Panc1 (cell line): ENCODE data around the gene STC2. TPM values are rescaled to one million over a fixed set of nuclear protein-coding genes. Genes with fewer than 3 reads are reported as not detected.

Source experiments
- ATAC-seq: fragments of 200-7000 bp; cut with Tn5 transposase; 2 replicates; pipeline ENCODE4 v1.9.1; 2020; ENCODE audit warnings: mild to moderate bottlenecking, moderate library complexity
- BruUV-seq: library from RNA; stranded (reverse); fragments of 400-500 nt; replicated peaks from 2 replicates; lab custom pipeline; 2021; lab: Mats Ljungman, UMichigan
- CTCF ChIA-PET: fragments of 300-600 bp; sonication (Branson Sonifier 250); formaldehyde crosslinking; loops from one replicate; lab custom pipeline; 2022; ENCODE audit warnings: antibody characterized with exemption; lab: Charles Lee
- POLR2A ChIA-PET: fragments of 300-600 bp; sonication (Branson Sonifier 250); formaldehyde crosslinking; loops from one replicate; lab custom pipeline; 2022; ENCODE audit warnings: antibody characterized with exemption; lab: Charles Lee
- DNase-seq: peaks from one replicate; pipeline ENCODE4 v3.0.0-alpha.2; 2010; ENCODE audit warnings: low read depth, low spot score
- H3K27ac ChIP-seq: 2 replicates; pipeline ENCODE4 v1.5.1; 2011; ENCODE audit warnings: mild to moderate bottlenecking, low read length, inconsistent platforms
- H3K27me3 ChIP-seq: fragments of 200-500 bp; sonication (Bioruptor generic); 2 replicates; pipeline ENCODE4 v1.6.0; 2014; ENCODE audit warnings: low read length, inconsistent platforms; ENCODE audit not compliant: control insufficient read depth, insufficient read depth
- H3K36me3 ChIP-seq: fragments of 200-500 bp; sonication (Bioruptor generic); 2 replicates; pipeline ENCODE4 v1.5.1; 2014; ENCODE audit warnings: inconsistent platforms, mild to moderate bottlenecking, low read length, moderate library complexity; ENCODE audit not compliant: control insufficient read depth, insufficient read depth
- H3K4me1 ChIP-seq: 2 replicates; pipeline ENCODE4 v1.5.1; 2011; ENCODE audit warnings: inconsistent platforms, mild to moderate bottlenecking, low read length, moderate library complexity; ENCODE audit not compliant: control insufficient read depth, insufficient read depth
- H3K4me3 ChIP-seq, 2 experiments: 2 replicates each; pipeline ENCODE4 v1.5.1; 2011 to 2012; ENCODE audit warnings: low read depth in 2 of 2, low read length in 2 of 2, mild to moderate bottlenecking in 2 of 2, inconsistent platforms in 1 of 2, moderate library complexity in 1 of 2
- H3K9me3 ChIP-seq: fragments of 200-500 bp; sonication (Bioruptor generic); 2 replicates; pipeline ENCODE4 v1.5.1; 2014; ENCODE audit warnings: low read depth, mild to moderate bottlenecking, inconsistent platforms, low read length, moderate library complexity; ENCODE audit not compliant: control insufficient read depth, insufficient read depth
- CTCF ChIP-seq: fragments of 450-650 bp; IDR thresholded peaks from 2 replicates; pipeline ENCODE4 v1.5.1; 2017; ENCODE audit warnings: mild to moderate bottlenecking
- POLR2AphosphoS5 ChIP-seq: IDR thresholded peaks from 2 replicates; pipeline ENCODE4 v1.6.1; 2012; ENCODE audit warnings: mild to moderate bottlenecking, low read depth, low read length, moderate library complexity
- SIN3A ChIP-seq: IDR thresholded peaks from 2 replicates; pipeline ENCODE4 v1.6.1; 2012; ENCODE audit warnings: low read depth, mild to moderate bottlenecking, low read length, moderate library complexity, borderline replicate concordance; ENCODE audit not compliant: insufficient read depth
- TCF7L2 ChIP-seq: IDR thresholded peaks from 2 replicates; pipeline ENCODE4 v1.6.1; 2011; ENCODE audit warnings: mild to moderate bottlenecking, low read depth, low read length, inconsistent platforms
- in situ Hi-C: cut with HindIII; loops from 2 replicates; pipeline ENCODE4 v1.10.0; 2016; ENCODE audit warnings: low sequenced_read_pairs, low pct_unique_long_range_greater_than_20kb
- intact Hi-C: fragments of 100-400 bp; cut with micrococcal nuclease; formaldehyde crosslinking; loops from one replicate; pipeline ENCODE4 v1.10.0; 2022; ENCODE audit not compliant: unreplicated experiment
- total RNA-seq: library from RNA; stranded (reverse); gene quantifications from one replicate; pipeline ENCODE4 v1.2.1, GENCODE V29; 2021; ENCODE audit not compliant: unreplicated experiment
- TF ChIP-seq, protein P1 (sequence below), 2 experiments: IDR thresholded peaks; 2 replicates each; pipeline ENCODE4 v1.6.1; 2011 to 2012; ENCODE audit warnings: low read depth in 2 of 2, control low read depth in 1 of 2, low read length in 1 of 2, mild to moderate bottlenecking in 1 of 2, moderate library complexity in 1 of 2; ENCODE audit not compliant: insufficient read depth in 1 of 2

STC2 gene
- total RNA-seq, 1 experiment from 2014 or later, result 32.2 TPM

GRCh38 chr5:173283318-173284288 is 44.6 kb downstream of the STC2 start:
- Histone ChIP-seq H3K36me3 (no peaks in the 10 kb centered on the region), H3K27me3 (no peaks in the 10 kb centered on the region), H3K9me3 (no peaks in the 10 kb centered on the region), H3K4me1 (no peaks in the 10 kb centered on the region), H3K4me3 (peak overlapping the region; percentile 21 to 52), H3K27ac (no peak overlapping the region)
- BruUV-seq, result no TSS peak
- ChIA-PET CTCF (interaction anchor here (0.9 kb wide), 1 partner anchor 572 kb away, joined by 3 read pairs; no protein-coding TSS in a partner anchor), POLR2A (no interaction called here)
- ATAC-seq (peak; percentile 96), DNase-seq (no peak)
- TF ChIP-seq CTCF (peak; percentile 93), SIN3A (no peak), TCF7L2 (no peak), POLR2AphosphoS5 (no peak)
- TF ChIP-seq, protein P1, sequence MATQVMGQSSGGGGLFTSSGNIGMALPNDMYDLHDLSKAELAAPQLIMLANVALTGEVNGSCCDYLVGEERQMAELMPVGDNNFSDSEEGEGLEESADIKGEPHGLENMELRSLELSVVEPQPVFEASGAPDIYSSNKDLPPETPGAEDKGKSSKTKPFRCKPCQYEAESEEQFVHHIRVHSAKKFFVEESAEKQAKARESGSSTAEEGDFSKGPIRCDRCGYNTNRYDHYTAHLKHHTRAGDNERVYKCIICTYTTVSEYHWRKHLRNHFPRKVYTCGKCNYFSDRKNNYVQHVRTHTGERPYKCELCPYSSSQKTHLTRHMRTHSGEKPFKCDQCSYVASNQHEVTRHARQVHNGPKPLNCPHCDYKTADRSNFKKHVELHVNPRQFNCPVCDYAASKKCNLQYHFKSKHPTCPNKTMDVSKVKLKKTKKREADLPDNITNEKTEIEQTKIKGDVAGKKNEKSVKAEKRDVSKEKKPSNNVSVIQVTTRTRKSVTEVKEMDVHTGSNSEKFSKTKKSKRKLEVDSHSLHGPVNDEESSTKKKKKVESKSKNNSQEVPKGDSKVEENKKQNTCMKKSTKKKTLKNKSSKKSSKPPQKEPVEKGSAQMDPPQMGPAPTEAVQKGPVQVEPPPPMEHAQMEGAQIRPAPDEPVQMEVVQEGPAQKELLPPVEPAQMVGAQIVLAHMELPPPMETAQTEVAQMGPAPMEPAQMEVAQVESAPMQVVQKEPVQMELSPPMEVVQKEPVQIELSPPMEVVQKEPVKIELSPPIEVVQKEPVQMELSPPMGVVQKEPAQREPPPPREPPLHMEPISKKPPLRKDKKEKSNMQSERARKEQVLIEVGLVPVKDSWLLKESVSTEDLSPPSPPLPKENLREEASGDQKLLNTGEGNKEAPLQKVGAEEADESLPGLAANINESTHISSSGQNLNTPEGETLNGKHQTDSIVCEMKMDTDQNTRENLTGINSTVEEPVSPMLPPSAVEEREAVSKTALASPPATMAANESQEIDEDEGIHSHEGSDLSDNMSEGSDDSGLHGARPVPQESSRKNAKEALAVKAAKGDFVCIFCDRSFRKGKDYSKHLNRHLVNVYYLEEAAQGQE (IDR thresholded peaks at IDR 0.05; ENCODE audit: insufficient read depth in 1 of 2, low read depth in 2 of 2, low read length in 1 of 2), result peak in 1 of 2 experiments; percentile 48; a peak in 1 of 4 replicates
- intact Hi-C loops (loop anchor here (2.0 to 5.0 kb wide), 3 partner anchors 117 to 576 kb away; no protein-coding TSS in a partner anchor), in situ Hi-C loops (no loop called here)

DNA sequence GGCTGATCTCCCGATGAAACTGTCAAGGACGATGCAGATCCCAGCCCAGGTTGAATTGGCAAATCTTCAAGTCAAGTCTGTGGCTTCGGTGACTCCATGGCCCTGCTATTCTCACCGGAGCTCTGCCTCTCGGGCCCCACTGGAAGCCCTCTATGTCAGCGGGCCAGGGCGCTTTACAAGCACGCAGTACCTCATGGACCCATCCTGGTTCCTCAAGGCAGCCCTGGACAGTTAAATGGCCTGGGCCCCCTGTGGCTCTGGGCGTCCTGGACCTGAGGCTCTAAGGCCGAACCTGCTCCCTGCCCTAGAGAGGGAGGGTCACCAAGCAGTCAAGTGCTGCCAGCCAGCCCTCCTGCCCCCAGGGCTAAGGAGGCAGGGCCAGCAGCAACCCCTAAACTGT is 45.3 kb downstream of the STC2 start:
- CTCF ChIA-PET, result no interaction called here
- H3K36me3 ChIP-seq, result no peaks in the 10 kb centered on the region

More for the DNA sequence above, 45.3 kb downstream of the STC2 start:
- POLR2A ChIA-PET, result no interaction called here
- intact Hi-C loops, result loop anchor here (2.0 to 5.0 kb wide), 3 partner anchors 116 to 576 kb away; no protein-coding TSS in a partner anchor
- TF ChIP-seq POLR2AphosphoS5 (no peak), SIN3A (no peak), TCF7L2 (no peak), CTCF (no peak)
- no peak for ATAC-seq
- BruUV-seq, result no TSS peak
- DNase-seq, result no peak
- no peak overlapping the region for H3K4me3 ChIP-seq
- H3K27ac ChIP-seq, result no peak overlapping the region
- in situ Hi-C loops, result no loop called here
- no peaks in the 10 kb centered on the region for H3K4me1 ChIP-seq
- no peaks in the 10 kb centered on the region for H3K27me3 ChIP-seq
- H3K9me3 ChIP-seq, result no peaks in the 10 kb centered on the region
